ENCODE data around the gene C19orf47.

The C19orf47 gene

GRCh38 chr19:40389404-40390083 lies 41.3 kb upstream of the C19orf47 start:
- H3K4me2 ChIP-seq (ENCODE audit: low read depth, low read length), result no peak overlapping the region

GRCh38 chr19:40388481-40388880 lies 40.3 kb upstream of the C19orf47 start:
- H3K9me3 ChIP-seq (replicated peaks; ENCODE audit: insufficient read depth, low read length), result no peaks in the 10 kb centered on the region
- no peaks in the 10 kb centered on the region for H3K79me2 ChIP-seq (ENCODE audit: low read length)
- H2AFZ ChIP-seq (ENCODE audit: low read length), result no peak overlapping the region
- no peak overlapping the region for H3K27ac ChIP-seq (ENCODE audit: low read length)
- H3K36me3 ChIP-seq (replicated peaks; ENCODE audit: insufficient read depth, low read length), result no peaks in the 10 kb centered on the region
- H3K27me3 ChIP-seq (replicated peaks; ENCODE audit: insufficient read depth, low read length), result peaks cover 25% of the 10 kb centered on the region
- no peak for TF ChIP-seq EZH2phosphoT487 (IDR thresholded peaks at IDR 0.05; ENCODE audit: low read length)
- no peak for TF ChIP-seq EZH2 (optimal IDR thresholded peaks at IDR 0.05; ENCODE audit: low read depth, low read length)
- TF ChIP-seq CTCF (IDR thresholded peaks at IDR 0.05; ENCODE audit: low read length), result no peak
- no peak overlapping the region for H3K4me2 ChIP-seq (ENCODE audit: low read depth, low read length)
- no peaks in the 10 kb centered on the region for H4K20me1 ChIP-seq (ENCODE audit: insufficient read depth, low read length)
- H3K4me3 ChIP-seq (ENCODE audit: low read length), result no peak overlapping the region
- no peaks in the 10 kb centered on the region for H3K9me2 ChIP-seq (replicated peaks; ENCODE audit: insufficient read depth, low read length)
- H3K4me1 ChIP-seq (ENCODE audit: low read length), result no peaks in the 10 kb centered on the region
- no peak for DNase-seq
- H3K9ac ChIP-seq (ENCODE audit: low read length), result no peak overlapping the region
- H3F3A ChIP-seq (ENCODE audit: insufficient read depth, low read length), result no peaks in the 10 kb centered on the region

More at GRCh38 chr19:40389404-40390083, 41.3 kb upstream of the C19orf47 start:
- no peaks in the 10 kb centered on the region for H3K9me3 ChIP-seq (replicated peaks; ENCODE audit: insufficient read depth, low read length)
- no peak overlapping the region for H3K27ac ChIP-seq (ENCODE audit: low read length)
- H3K79me2 ChIP-seq (ENCODE audit: low read length), result no peaks in the 10 kb centered on the region
- no peaks in the 10 kb centered on the region for H3K9me2 ChIP-seq (replicated peaks; ENCODE audit: insufficient read depth, low read length)
- no peaks in the 10 kb centered on the region for H4K20me1 ChIP-seq (ENCODE audit: insufficient read depth, low read length)
- no peaks in the 10 kb centered on the region for H3F3A ChIP-seq (ENCODE audit: insufficient read depth, low read length)
- no peaks in the 10 kb centered on the region for H3K36me3 ChIP-seq (replicated peaks; ENCODE audit: insufficient read depth, low read length)
- H3K9ac ChIP-seq (ENCODE audit: low read length), result no peak overlapping the region
- TF ChIP-seq CTCF (IDR thresholded peaks at IDR 0.05; ENCODE audit: low read length), result no peak
- TF ChIP-seq EZH2 (optimal IDR thresholded peaks at IDR 0.05; ENCODE audit: low read depth, low read length), result no peak
- no peak for TF ChIP-seq EZH2phosphoT487 (IDR thresholded peaks at IDR 0.05; ENCODE audit: low read length)
- no peak overlapping the region for H3K4me3 ChIP-seq (ENCODE audit: low read length)
- H3K27me3 ChIP-seq (replicated peaks; ENCODE audit: insufficient read depth, low read length), result peaks cover 27% of the 10 kb centered on the region
- DNase-seq, result no peak
- H3K4me1 ChIP-seq (ENCODE audit: low read length), result no peaks in the 10 kb centered on the region
- H2AFZ ChIP-seq (ENCODE audit: low read length), result no peak overlapping the region

GRCh38 chr19:40387155-40387554 lies 39.0 kb upstream of the C19orf47 start:
- no peaks in the 10 kb centered on the region for H3K79me2 ChIP-seq (ENCODE audit: low read length)
- H3K4me2 ChIP-seq (ENCODE audit: low read depth, low read length), result no peak overlapping the region
- no peak overlapping the region for H3K4me3 ChIP-seq (ENCODE audit: low read length)
- no peak overlapping the region for H2AFZ ChIP-seq (ENCODE audit: low read length)
- no peaks in the 10 kb centered on the region for H3K4me1 ChIP-seq (ENCODE audit: low read length)
- no peaks in the 10 kb centered on the region for H3K36me3 ChIP-seq (replicated peaks; ENCODE audit: insufficient read depth, low read length)
- no peak for DNase-seq
- no peaks in the 10 kb centered on the region for H3K9me2 ChIP-seq (replicated peaks; ENCODE audit: insufficient read depth, low read length)
- H3K27me3 ChIP-seq (replicated peaks; ENCODE audit: insufficient read depth, low read length), result peaks cover 28% of the 10 kb centered on the region
- no peaks in the 10 kb centered on the region for H3K9me3 ChIP-seq (replicated peaks; ENCODE audit: insufficient read depth, low read length)
- H4K20me1 ChIP-seq (ENCODE audit: insufficient read depth, low read length), result no peaks in the 10 kb centered on the region
- no peak overlapping the region for H3K27ac ChIP-seq (ENCODE audit: low read length)
- TF ChIP-seq CTCF (IDR thresholded peaks at IDR 0.05; ENCODE audit: low read length) (no peak), EZH2phosphoT487 (IDR thresholded peaks at IDR 0.05; ENCODE audit: low read length) (no peak)
- no peak overlapping the region for H3K9ac ChIP-seq (ENCODE audit: low read length)
- no peaks in the 10 kb centered on the region for H3F3A ChIP-seq (ENCODE audit: insufficient read depth, low read length)
